Left forelimb (tissue), 1 donor: ENCODE data around the gene KCNJ16.

ENCODE experiments used
- DNase-seq: peaks from one replicate; pipeline ENCODE4 v3.0.0-alpha.2; 2018; ENCODE audit warnings: low spot score

KCNJ16 gene

DNA sequence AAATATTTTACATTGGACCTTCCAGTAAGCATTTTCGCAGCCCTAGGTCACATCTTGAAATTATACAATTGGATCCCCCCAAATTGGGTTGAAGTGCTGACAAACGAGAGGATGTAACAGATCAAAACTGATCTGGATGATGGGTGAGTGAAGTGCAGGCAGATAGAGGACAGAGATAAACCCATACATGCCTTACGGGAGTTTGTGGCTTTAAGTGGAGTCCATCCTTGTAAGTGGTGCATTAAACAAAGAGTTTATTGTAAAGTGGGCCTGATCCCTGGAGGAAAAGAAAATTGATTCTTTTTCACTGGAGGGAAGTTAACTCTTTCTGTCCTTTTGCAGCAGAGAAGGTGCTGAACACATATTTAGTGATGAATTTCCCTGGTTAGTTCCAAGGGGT lies 55.3 kb downstream of the KCNJ16 start:
- no peak for DNase-seq

DNA sequence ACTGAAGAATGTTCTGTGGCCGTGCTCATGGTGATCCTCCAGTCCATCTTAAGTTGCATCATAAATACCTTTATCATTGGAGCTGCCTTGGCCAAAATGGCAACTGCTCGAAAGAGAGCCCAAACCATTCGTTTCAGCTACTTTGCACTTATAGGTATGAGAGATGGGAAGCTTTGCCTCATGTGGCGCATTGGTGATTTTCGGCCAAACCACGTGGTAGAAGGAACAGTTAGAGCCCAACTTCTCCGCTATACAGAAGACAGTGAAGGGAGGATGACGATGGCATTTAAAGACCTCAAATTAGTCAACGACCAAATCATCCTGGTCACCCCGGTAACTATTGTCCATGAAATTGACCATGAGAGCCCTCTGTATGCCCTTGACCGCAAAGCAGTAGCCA lies 57.5 kb downstream of the KCNJ16 start:
- no peak for DNase-seq

DNA sequence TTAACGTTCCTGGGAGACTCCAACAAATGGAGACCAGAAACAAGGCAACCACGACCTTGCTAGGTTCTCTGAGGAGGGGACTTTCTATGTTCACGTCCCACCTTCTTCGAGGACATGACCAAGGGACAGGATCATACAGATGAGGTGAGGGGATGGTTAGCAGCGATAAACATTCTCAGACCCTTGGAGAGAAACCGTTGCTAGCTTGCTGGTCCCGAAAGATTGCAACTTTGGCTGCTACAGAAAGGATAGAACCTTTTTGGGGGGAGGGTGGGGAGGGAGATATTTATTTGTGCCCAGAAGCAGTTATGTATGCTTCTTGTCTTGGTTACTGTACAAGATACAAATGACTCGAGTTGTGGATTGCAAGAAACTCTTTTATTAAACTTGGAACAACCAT lies 59.0 kb downstream of the KCNJ16 start:
- DNase-seq = no peak

DNA sequence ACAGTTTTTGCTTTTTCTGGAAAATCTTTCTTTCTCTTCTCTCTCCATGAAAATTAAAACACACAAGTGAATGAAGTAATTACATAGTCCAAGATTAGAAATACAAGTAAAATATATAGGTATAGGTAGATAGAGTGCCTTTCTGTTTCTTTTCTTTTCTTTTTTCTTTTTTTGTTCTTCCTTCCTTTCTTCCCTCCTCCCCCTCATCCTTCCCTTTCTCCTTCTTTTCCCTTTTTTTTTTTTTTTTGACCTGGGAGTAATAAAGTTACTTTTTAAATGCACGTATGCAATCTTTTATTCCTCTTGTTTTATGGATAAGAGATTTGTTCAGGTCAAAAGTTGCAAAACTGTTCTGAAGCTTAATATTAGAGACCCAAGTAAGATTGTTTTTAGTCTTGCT lies 59.8 kb downstream of the KCNJ16 start:
- DNase-seq = no peak

DNA sequence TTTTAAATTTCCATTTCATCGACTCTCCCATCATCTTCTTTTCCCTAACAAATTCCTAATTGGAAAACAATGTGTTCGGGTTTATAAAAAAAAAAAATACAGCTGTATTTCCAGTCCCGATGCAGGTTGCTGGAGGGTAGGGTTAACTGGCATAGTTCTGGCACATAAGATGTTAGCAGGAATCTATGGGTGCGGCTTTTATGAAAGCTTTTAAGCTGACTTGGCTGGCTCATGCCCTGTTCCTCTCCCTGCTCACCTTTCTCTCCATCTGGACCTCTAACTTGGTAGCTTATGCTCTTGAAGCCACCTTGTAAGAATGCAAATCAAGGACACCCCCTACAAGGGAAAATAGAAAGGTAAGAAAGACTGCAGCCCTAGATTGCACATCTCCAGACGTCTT lies 61.1 kb downstream of the KCNJ16 start:
- no peak for DNase-seq

DNA sequence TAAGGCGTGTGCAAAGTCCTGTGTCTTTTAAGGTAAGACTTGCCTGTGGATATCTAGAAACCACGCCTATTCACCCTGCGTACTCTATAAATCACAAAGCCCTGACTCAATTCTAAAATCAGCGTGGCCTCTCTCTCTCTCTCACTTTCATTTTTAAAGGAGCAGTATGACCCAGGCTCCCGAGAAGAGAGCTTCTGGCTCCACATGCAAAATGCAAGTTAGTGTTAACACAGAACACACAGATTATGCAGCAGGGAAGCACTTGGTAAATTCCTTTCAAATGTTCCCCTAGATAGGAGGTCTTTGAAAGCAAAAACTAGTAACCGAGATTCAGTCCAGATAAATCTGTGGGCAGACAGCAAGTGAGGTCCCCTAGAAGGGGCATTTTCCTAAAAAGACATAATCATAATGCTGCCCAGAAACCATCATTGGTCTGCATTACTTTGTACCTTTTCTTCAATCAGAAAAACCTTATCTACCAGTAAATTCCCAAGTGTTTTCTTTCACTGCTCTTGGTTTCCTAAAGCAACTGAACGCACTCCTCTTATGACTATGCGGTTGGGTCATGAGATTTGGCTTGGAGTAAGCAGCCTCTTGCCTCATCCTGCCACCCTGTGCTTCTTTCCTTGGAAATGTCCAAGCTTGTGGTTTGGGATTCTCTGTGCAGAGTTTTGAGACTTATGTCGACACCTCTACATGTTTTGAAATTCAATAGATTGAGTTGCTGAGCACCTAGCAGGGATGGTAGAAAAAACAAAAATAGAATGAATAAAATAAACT lies 62.6 kb downstream of the KCNJ16 start:
- no peak for DNase-seq

DNA sequence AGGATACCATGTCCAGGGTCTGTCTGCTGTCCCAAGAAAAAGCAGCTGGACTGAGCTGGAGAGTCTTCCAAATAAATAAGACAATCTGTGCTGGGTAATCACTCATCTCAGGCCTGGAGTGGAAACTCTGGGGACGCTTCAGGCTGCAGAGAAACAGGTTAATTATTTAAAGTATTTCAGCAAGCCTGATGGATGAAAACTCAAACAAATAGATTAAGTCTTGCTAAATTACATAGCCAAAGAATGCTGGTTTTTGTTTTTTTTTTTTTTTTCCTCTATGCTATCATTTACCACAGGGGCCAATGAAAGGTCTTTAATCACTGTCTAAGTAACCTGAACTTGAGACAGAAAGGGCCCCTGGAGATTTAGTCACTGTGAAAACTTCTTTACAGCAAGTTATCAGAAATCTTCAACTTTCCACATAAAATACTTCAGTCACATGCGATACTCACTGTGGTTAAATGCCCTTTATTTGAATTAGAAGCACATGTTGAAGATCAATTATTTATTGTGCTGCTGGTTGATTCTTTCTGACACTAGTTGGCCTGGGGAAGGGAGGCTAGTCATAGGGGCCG lies 63.4 kb downstream of the KCNJ16 start:
- DNase-seq = no peak

DNA sequence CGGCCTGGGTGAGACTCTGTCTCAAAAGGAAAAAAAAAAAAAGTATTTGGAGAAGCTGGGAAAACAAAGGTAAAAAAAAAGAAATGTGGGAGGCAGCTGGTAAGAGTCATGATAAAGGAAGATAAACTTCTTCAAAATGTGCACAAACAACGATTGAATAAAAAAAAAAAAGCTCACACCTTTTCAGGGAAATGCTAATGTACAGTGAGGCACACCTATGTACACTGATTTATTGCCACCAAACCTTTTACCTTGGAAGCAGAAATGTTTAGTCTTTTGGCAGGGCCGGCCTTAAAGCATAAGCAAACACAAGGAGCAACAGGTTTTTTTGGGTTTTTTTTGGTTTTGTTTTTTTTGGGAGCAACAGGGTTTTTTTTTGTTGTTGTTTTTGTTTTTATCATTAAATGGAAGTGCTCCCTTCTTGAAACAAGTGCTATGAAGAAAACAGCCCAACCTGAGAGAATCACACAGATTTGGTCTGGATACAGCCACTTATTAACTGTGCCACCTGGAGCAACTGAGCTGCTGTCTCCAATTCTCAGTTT lies 64.5 kb downstream of the KCNJ16 start:
- DNase-seq = no peak

DNA sequence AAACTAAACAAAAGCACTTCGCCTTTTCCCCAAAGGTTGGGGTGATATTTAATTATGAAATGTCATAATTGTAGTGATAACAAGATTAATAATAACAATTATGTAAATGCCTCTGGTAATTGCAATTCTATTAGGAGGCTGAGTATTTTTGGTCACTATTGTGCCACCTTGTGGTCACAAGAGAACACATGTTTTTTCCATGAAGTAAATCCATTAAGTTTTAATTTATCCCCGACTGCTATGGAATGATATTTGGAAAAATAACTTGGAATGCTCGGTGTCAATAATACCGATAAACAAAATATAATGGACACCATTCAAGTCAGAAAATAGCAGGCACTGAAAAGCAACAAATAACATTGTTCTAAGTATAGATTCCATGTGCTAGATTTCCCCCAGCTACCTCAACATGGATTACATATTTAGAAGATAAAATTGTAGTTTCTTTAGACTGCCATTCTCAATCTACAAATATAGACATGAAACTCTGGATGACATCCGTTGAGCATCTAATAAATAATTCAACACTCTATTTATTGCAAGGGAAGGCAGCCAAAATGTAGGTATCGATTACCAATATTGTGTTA lies 69.3 kb downstream of the KCNJ16 start:
- DNase-seq = no peak

DNA sequence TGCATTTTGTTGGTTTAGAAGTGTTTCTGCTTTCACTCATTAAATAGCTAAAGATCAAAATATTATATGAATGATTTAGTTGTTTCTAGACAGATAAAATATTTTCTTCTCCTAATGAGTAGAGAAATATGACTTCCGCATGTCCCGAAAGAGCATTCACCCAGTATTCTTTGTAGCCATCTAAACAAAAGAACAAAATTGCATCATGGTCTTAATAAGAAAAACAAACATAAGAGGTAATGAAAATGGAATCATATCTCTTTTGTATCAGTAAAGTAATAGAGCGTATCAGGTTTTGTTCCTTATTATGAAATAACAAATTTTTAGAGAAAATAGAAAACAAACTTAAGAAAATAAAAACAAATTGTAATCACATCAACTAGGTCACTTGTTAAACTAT lies 78.2 kb downstream of the KCNJ16 start:
- no peak for DNase-seq

DNA sequence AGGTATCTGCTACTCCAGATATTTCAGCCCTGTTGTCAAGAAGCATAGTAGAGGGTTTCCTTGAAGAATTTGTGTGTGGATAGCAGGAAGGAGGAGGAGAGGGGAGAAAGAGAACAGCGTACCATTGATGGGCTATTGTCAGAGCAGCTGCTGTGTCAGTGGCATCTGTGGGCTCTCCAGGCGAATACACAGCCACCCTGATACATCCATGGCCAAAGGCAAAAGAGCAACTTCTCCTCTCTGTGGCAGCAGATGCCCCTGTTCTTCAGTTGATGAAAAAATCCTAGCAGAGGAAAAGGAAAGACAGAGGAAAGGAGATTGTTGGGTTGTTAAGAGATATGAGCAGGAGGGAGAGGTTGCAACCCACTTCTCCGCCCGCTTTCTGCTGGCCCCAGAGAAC lies 82.1 kb downstream of the KCNJ16 start:
- no peak for DNase-seq

DNA sequence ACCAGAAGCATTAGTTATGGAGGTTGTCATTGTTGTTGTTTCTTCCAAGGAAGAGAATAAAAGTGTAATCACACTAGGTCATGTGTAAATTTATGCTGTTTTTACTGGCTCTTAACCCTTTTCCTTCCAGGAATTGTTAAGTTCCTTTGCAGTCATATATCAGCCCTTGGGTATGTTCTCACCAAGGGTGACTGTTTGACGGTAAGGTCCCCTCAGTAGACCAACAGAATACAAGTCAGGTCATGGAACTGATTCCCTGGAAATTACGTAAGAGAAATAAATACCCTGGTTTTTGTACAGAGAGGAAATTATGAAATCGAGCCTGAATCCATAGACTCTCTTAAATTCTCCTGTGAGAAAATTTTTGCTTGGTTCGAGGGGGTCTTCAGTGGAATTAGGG lies 83.2 kb downstream of the KCNJ16 start:
- no peak for DNase-seq

DNA sequence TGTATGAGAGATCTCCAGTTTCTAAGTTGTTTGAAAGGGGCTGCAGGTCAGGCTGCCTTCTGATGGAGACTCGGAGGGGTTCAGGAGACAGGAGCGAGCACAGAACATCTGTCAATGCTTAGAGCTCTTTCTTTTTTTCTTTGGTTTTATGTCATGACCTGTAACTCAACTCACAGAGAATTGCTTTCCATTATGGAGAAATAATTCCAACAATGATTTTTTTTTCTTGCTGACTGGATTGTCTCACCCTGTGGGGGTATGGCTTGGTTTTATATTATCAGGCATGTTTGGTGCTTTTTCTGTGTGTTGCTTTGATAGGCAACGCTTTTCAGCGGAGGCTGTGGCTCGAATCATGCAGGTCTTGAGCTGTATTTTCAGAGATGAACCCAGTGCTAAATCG lies 83.6 kb downstream of the KCNJ16 start:
- no peak for DNase-seq

DNA sequence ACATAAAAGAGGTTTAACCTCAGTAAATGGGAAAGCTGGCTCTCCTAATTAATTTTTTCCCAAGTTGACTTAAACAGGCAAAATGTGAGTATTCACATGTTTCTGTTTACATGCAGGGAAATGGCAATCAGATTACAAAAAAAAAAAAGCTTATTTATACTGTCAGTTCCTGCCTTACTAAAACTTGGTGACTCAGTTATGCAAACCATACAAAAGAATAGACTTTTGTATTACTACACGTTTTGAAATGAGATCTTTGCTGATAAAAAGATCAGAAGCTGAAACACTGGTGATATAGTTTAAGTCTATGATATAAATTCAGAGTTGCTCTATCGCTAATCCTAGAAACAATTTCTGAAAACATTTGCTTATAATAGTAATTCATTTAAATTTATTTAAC lies 85.0 kb downstream of the KCNJ16 start:
- no peak for DNase-seq

DNA sequence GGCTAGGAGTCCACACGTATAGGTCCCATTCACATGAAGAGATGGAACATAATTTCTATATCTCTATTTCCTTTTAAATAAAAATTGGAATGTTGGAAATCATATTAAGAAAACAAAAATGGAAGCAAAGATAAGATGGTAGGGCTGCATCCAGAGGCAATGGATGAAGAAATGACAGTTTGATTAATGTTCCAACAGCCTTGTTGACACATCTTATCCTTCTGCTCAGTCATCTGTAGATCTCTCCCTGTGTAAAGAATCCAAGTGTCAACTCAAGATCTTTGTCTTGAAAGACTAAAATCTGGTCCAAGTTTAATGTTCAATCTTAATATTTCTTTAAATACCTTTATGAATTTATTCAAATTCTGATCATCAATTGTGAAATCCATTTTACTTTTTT lies 86.5 kb downstream of the KCNJ16 start:
- DNase-seq = no peak

DNA sequence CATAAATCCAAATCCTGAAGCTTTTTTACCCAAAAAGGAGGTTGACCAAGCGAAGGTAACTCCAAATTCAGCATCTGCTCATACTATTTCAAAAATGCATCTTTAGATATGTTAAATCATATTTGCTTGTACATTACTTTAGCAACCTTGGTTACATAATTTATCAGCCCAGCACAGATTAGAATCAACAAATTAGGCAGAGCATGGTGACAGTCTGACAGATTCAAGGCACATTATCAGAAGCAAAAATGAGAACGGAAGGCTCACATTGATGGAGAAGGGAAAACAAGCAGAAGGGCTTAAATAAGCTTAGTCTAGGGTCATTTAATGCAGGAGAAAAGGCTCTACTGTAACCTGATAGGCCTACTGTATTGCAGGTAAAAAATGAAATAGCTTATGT lies 90.4 kb downstream of the KCNJ16 start:
- no peak for DNase-seq

DNA sequence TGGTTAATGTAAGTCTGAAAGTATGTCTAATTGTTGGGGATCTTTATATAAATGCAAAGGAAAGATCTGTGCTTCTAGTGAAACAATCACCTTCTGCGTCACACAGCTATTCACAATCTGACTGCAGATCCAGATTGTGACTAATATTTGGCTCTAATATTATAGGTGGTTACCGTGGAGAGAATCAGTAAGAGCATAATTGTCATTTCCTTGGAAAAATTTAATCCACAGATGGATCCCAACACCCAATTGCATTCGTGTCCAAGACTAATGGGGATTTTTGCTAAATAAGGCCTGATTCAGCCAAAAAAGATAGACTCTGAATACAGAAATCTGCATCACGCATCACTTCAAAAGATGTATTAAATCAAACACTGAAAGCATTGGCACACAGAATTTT lies 91.6 kb downstream of the KCNJ16 start:
- no peak for DNase-seq

DNA sequence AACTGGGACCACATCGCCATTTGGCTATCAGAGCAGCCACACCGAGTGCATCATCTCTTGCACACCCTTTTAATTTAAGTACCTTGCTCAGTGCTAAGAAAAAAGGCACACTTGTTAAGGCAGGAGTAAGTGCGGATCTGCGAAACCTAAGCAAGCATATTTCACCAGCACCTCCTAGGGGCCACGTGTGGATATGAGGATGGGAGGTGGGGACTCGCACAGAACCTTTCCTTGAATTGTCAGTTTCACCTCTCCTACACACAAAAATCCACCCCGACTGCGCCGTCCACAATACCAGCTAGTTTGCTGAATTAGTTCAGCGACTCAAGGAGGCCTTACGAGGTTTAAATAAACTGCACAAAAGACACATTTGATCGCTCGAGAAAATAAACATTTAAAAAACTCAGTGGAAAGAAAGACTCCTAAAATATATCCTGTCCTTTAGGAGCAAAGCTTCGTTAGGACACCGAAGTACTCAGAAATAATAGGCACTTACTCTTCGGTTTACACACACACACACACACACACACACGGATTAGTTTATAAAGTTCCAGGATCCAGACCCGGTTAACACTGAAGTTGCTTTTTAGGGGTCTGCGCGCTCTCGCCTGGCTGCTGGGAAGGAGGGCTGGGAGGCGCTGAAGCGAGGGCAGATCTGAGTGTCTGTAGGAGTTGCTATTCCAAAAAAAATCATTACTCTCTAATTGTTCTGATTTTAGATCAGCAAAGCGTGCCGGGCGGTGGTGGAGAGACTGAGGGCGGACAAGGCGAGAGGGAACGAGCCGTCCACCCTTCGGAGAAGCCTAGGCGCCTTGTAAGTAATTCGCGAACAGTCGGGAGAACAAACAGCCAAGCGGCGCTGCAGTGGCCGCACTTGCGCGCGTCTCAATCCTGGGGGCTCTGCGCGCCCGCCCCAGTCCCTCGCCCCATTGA lies 93.3 kb downstream of the KCNJ16 start:
- peak; percentile 77 for DNase-seq

DNA sequence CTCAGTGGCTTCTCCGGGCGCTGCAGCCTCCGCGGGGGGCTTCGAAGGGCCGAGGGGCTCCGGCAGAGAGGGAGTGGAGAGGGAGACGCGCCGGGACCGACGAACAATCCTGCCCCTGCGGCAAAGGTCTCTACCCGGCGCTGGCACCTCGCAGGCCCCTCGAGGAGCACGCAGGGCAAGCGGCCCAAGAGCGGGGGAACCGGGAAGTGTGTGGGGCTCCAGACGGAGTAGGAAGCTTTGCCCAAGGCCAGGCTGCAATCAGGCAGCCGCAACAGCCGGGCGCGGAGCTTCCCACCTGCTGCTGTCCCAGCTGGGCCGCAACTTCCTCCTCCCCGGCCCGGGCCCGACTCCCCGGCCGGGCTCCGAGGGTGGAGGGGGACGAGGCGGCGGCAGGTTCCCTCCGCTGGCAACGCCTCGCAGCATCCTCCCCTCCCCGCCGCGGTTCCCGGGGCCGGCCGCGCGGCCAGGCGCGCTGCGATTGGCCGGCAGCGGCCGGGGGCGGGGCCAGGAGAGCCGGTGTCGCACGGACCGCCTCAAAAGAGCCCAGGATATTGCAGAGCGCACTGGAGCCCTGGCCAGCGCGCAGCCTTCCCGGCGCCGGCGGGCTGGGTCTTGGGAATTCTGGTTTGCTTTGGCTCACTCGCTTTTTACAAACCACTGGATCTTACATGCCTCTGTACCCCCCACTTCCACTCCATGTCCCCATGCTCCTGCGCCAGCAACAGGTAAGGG lies 94.1 kb downstream of the KCNJ16 start, which contains the start of gene KCNJ2:
Gene KCNJ2, plus strand, starts transcription at position 556 of the 732 bp plus-strand sequence. CDS start 5,508 bp downstream, outside the sequence.
- DNase-seq = peak; percentile 92

DNA sequence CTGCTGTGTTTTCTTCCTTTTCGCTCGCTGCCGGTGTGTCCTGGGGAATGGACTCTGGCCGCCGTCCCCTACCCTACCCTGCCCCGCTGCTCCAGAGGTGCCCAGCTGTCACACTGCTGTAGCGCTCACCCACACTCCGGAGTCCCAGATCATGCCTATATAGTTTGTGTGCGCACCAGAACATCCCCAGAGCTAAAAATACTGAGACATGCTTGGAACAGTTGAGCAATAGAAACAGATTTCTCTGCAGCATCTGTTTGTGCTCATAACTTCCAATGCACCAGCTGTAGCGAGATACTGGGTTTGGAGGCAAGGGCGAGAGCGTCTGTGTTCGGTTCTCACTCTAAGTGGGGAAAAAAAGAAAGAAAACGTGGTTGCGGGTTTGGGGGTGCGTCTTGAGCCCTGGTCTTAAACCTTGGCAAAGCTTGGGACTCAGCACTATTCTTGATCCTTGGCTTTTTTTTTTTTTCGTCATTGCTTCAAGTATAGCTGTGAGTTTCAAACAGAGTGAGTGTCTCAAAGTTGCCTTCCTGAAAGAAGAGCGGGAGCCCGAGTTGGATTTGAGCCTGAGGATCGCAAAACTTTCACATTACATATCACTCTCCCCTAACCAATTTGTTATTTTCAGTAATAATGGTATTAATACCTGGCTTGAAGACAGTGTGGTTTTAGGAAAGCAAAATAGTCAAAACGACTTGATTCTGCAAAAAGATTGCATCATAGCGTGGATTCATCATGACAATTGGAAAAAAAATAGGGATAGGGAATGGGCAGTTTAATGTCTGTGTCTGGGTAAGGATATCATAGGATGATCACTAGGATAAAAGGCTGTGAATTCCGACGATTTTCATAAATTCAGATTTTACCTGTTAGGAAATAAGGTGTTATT lies 94.9 kb downstream of the KCNJ16 start:
- DNase-seq = no peak
